ENCODE data around the gene AMPD1.
A peak's percentile ranks its signal among the peaks of the same experiment; 100 is the strongest.

AMPD1 gene

GRCh38 chr1:114695430-114696058, at the start of gene AMPD1:
Gene AMPD1 (minus strand): TSS chr1:114695546. CDS start chr1:114695471, 75 bp downstream.
- DNase-seq: no peak

- no peak for DNase-seq
Measured at GRCh38 chr1:114741963-114742746, 46.8 kb upstream of the AMPD1 start.

GRCh38 chr1:114740331-114740730, 45.0 kb upstream of the AMPD1 start:
- DNase-seq: no peak

GRCh38 chr1:114737314-114737849, 42.0 kb upstream of the AMPD1 start:
- DNase-seq: peak in 1 of 2 experiments; percentile 43

- no peak for DNase-seq
Measured at GRCh38 chr1:114735479-114735878, 40.1 kb upstream of the AMPD1 start.

GRCh38 chr1:114729782-114730181, 34.4 kb upstream of the AMPD1 start:
- DNase-seq: no peak

- DNase-seq: no peak
Measured at GRCh38 chr1:114728553-114728952, 33.2 kb upstream of the AMPD1 start.

GRCh38 chr1:114725230-114725629, 29.9 kb upstream of the AMPD1 start:
- DNase-seq: no peak

GRCh38 chr1:114723915-114724314, 28.6 kb upstream of the AMPD1 start:
- no peak for DNase-seq

GRCh38 chr1:114723457-114723856, 28.1 kb upstream of the AMPD1 start:
- DNase-seq: no peak

- DNase-seq: no peak
Measured at GRCh38 chr1:114720492-114720891, 25.1 kb upstream of the AMPD1 start.

- no peak for DNase-seq
Measured at GRCh38 chr1:114719424-114719787, 24.1 kb upstream of the AMPD1 start.

GRCh38 chr1:114718661-114719423, 23.5 kb upstream of the AMPD1 start:
- no peak for DNase-seq

GRCh38 chr1:114716304-114717170, 21.2 kb upstream of the AMPD1 start, which contains the start of gene NRAS:
Gene NRAS (minus strand): TSS chr1:114716771. CDS start chr1:114716160, 611 bp downstream.
- peak; percentile 77 to 97 for DNase-seq

- no peak for DNase-seq
Measured at GRCh38 chr1:114715952-114716303, 20.6 kb upstream of the AMPD1 start.

GRCh38 chr1:114712977-114713376, 17.6 kb upstream of the AMPD1 start:
- no peak for DNase-seq

- DNase-seq: no peak
Measured at GRCh38 chr1:114710360-114710759, 15.0 kb upstream of the AMPD1 start.

GRCh38 chr1:114707604-114708003, 12.3 kb upstream of the AMPD1 start:
- DNase-seq: no peak

- DNase-seq: no peak
Measured at GRCh38 chr1:114703242-114703641, 7.9 kb upstream of the AMPD1 start.

- no peak for DNase-seq
Measured at GRCh38 chr1:114702737-114703136, 7.4 kb upstream of the AMPD1 start.

GRCh38 chr1:114701931-114702330, 6.6 kb upstream of the AMPD1 start:
- DNase-seq: no peak

GRCh38 chr1:114700036-114700600, 4.8 kb upstream of the AMPD1 start:
- no peak for DNase-seq

Data from NCI-H526 (cell line).